Thoracic aorta (tissue), 2 donors: Measurements from ENCODE around the gene UBE2Q1. TPM values are rescaled to one million over a fixed set of nuclear protein-coding genes. Genes with fewer than 3 reads are reported as not detected.

ENCODE experiments used
- ATAC-seq: fragments of 150-250 bp; one replicate; pipeline ENCODE4 v1.8.0; 2017; ENCODE audit warnings: low read depth; ENCODE audit not compliant: insufficient number of reproducible peaks, low FRiP score
- DNase-seq: peaks from one replicate; pipeline ENCODE4 v3.0.0-alpha.2; 2020; ENCODE audit warnings: low spot score
- H3K27ac ChIP-seq, 2 donors: fragments of 200-600 bp; sonication (generic); 1 replicate in 1 of 2; 2 replicates in 1 of 2; pipeline ENCODE4 v1.5.1; 2016; ENCODE audit warnings: mild to moderate bottlenecking in 2 of 2, moderate library complexity in 2 of 2
- H3K27me3 ChIP-seq: fragments of 200-600 bp; sonication (generic); replicated peaks from 2 replicates; pipeline ENCODE4 v1.6.0; 2016; ENCODE audit warnings: mild to moderate bottlenecking; ENCODE audit not compliant: insufficient read depth
- H3K36me3 ChIP-seq: fragments of 200-600 bp; sonication (generic); one replicate; pipeline ENCODE4 v1.5.1; 2016
- H3K4me1 ChIP-seq, 2 donors: fragments of 200-600 bp; sonication (generic); 1 replicate in 1 of 2; 2 replicates in 1 of 2; pipeline versions ENCODE4 v1.5.1 to v1.6.0; 2016; ENCODE audit warnings: low read depth in 2 of 2, mild to moderate bottlenecking in 1 of 2; ENCODE audit not compliant: control insufficient read depth in 1 of 2
- H3K4me3 ChIP-seq: fragments of 200-600 bp; sonication (generic); 2 replicates; pipeline ENCODE4 v1.5.1; 2016; ENCODE audit warnings: mild to moderate bottlenecking
- H3K9me3 ChIP-seq: fragments of 200-600 bp; sonication (generic); 2 replicates; pipeline ENCODE4 v1.5.1; 2016
- total RNA-seq, 2 donors: library from RNA; depleted of rRNA; stranded (reverse); fragments of >200 nt; gene quantifications; one replicate each; pipeline versions ENCODE4 v1.1.0 to v1.2.3, GENCODE V29; 2016
- TF ChIP-seq, protein P1 (sequence below): fragments of 200-600 bp; sonication (generic); IDR thresholded peaks from one replicate; pipeline ENCODE4 v1.5.1; 2019; ENCODE audit warnings: antibody characterized with exemption

Gene UBE2Q1
- total RNA-seq, 2 donors from 2014 or later = 28.4 to 49.5 TPM

DNA sequence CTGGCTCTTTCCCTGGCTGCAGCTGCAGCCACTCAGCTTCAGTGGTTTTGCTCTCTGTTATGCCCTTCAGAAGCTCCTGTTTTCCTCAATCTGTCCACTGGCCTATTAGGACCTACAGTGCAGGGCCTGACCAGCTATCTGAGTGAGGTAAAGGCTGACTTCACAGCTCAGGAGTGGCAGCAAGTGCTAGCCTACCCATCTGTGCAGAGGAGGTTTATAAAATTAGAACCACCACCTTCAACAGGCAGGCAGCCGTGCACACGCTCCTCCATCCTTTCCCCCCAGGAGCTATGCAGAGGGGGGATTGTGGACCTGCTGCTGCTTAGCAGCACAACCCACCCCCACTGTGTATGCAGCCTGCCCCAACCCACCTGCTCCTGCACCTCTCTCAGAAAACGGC is 41.2 kb upstream of the UBE2Q1 start:
- peaks cover 16 to 43% of the 10 kb centered on the region in 2 donors for H3K4me1 ChIP-seq
- TF ChIP-seq, protein P1, sequence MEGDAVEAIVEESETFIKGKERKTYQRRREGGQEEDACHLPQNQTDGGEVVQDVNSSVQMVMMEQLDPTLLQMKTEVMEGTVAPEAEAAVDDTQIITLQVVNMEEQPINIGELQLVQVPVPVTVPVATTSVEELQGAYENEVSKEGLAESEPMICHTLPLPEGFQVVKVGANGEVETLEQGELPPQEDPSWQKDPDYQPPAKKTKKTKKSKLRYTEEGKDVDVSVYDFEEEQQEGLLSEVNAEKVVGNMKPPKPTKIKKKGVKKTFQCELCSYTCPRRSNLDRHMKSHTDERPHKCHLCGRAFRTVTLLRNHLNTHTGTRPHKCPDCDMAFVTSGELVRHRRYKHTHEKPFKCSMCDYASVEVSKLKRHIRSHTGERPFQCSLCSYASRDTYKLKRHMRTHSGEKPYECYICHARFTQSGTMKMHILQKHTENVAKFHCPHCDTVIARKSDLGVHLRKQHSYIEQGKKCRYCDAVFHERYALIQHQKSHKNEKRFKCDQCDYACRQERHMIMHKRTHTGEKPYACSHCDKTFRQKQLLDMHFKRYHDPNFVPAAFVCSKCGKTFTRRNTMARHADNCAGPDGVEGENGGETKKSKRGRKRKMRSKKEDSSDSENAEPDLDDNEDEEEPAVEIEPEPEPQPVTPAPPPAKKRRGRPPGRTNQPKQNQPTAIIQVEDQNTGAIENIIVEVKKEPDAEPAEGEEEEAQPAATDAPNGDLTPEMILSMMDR = no peak

DNA sequence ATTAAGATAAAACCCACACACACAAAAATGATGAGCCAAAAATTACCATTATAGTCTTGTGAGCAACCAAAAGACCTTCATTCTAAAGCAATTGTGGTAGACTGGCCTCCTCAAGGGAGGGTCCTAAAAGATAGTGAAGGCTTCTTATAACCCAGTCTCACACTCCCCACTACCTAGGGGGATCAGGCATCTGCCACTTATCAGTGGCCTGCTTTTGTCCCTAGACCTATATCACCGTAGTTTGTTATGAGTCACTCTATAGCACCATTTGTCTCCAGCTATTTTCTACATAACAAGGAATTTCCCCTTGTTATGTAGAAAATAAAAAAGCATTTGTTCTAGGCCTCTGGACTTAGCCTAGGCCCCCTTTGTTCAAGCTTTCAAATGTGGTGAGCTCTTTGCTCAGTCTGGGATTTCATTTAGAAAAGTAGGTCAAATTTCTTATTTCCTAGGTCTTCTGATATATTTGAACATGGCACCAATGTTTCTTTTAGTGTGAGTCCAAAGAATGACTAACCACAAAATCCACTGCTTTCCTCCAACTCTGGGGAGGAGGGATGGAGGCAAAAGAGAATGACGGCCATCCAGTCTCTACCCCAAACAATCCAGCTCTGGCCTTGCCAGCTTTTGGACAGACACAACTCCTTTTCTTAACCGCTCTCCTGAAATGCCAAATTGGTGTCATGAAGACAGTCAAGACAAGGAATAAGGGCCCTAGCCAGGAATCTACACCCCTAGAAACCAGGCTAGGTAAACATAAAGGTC is 40.6 kb upstream of the UBE2Q1 start:
- TF ChIP-seq, protein P1 = no peak
- DNase-seq (no peak), ATAC-seq (peak; percentile 41)
- H3K27ac ChIP-seq = peak overlapping the region; percentile 33 to 55
- H3K27me3 ChIP-seq = no peaks in the 10 kb centered on the region
- peaks cover 53% of the 10 kb centered on the region for H3K36me3 ChIP-seq
- peaks cover 12 to 39% of the 10 kb centered on the region in 2 donors for H3K4me1 ChIP-seq
- H3K4me3 ChIP-seq = no peak overlapping the region
- no peaks in the 10 kb centered on the region for H3K9me3 ChIP-seq

More for the DNA sequence above, 41.2 kb upstream of the UBE2Q1 start:
- H3K4me3 ChIP-seq = no peak overlapping the region
- no peaks in the 10 kb centered on the region for H3K9me3 ChIP-seq
- peaks cover 49% of the 10 kb centered on the region for H3K36me3 ChIP-seq
- ATAC-seq = no peak
- peak overlapping the region; percentile 23 to 55 for H3K27ac ChIP-seq
- no peaks in the 10 kb centered on the region for H3K27me3 ChIP-seq
- no peak for DNase-seq

DNA sequence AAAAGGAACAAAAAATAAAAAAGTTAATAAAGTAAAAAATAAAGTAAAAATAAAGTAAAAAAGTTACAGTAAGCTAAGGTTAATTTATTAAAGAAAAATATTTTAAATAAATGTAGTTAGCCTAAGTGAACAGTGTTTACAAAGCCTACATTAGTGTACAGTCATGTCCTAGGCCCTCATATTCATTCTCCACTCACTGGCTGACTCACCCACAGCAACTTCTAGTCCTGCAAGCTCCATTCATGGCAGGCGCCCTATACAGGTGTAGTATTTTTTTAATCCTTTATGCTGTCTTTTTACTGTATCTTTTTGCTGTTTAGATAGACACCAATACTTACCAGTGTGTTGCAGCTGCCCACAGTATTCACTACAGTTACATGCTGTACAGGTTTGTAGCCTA is 37.2 kb upstream of the UBE2Q1 start:
- Histone ChIP-seq H3K27me3 (no peaks in the 10 kb centered on the region), H3K27ac (no peak overlapping the region), H3K4me3 (no peak overlapping the region), H3K9me3 (no peaks in the 10 kb centered on the region), H3K4me1 (peaks cover 12 to 26% of the 10 kb centered on the region in 2 donors), H3K36me3 (peaks cover 64% of the 10 kb centered on the region)
- DNase-seq (no peak), ATAC-seq (no peak)
- TF ChIP-seq, protein P1 = no peak

DNA sequence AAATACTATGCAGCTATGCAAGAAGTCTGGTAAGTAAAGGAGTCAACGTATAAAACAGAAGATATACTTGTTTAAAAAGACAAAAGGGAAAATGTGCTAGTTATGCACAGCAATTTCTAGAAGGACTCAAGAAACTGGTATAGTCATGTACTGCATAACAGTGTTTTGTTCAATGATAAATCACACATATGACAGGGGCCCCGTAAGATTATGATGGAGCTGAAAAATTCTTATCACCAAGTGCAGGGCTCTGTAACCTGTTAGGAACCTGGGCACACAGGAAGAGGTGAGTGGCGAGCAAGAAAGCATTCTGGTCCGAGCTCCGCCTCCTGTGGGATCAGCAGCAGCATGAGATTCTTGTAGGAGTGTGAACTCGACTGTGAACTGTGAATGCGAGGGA is 36.3 kb upstream of the UBE2Q1 start:
- TF ChIP-seq, protein P1 = no peak

DNA sequence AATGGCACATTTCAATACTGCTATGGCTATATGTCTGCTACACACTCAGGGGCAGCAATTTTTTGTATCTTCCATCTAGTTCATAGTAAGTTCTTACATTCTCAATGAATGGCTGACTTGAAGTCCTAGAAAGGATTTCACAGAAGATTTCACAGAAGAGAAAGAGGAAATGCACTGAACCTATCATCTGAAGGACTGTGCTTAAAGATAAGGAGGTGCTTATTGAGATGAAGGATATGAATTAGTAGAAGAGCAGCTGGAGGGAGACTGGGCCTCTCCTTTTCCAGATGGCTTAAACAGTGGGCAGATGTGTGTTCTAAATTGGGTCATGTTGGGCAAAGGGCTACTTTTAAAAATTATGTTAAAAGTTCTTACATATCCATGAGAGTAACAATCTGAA is 34.9 kb upstream of the UBE2Q1 start:
- Histone ChIP-seq H3K36me3 (peaks cover 84% of the 10 kb centered on the region), H3K4me3 (no peak overlapping the region), H3K27me3 (no peaks in the 10 kb centered on the region), H3K27ac (no peak overlapping the region), H3K9me3 (no peaks in the 10 kb centered on the region), H3K4me1 (peaks cover 0 to 5% of the 10 kb centered on the region in 2 donors)
- no peak for ATAC-seq
- TF ChIP-seq, protein P1 = no peak
- no peak for DNase-seq

More for the DNA sequence above, 36.3 kb upstream of the UBE2Q1 start:
- ATAC-seq (no peak), DNase-seq (no peak)
- H3K9me3 ChIP-seq = no peaks in the 10 kb centered on the region
- H3K4me1 ChIP-seq = peaks cover 11 to 18% of the 10 kb centered on the region in 2 donors
- H3K27me3 ChIP-seq = no peaks in the 10 kb centered on the region
- peaks cover 70% of the 10 kb centered on the region for H3K36me3 ChIP-seq
- H3K27ac ChIP-seq = no peak overlapping the region
- no peak overlapping the region for H3K4me3 ChIP-seq
